Thyroid gland (tissue), 4 donors: ENCODE measurements around the gene EEF2. TPM values are rescaled to one million over a fixed set of nuclear protein-coding genes. Genes with fewer than 3 reads are reported as not detected.

Experiments used
- DNase-seq, 2 donors: peaks; one replicate each; pipeline ENCODE4 v3.0.0-alpha.2; 2019
- H3K27ac ChIP-seq, 3 donors: fragments of 200-600 bp; sonication (generic); 1 replicate in 2 of 3; 2 replicates in 1 of 3; pipeline ENCODE4 v1.5.1; 2016 to 2019; ENCODE audit warnings: mild to moderate bottlenecking in 1 of 3, moderate library complexity in 1 of 3
- H3K27me3 ChIP-seq: fragments of 200-600 bp; sonication (generic); one replicate; pipeline ENCODE4 v1.5.1; 2019
- H3K36me3 ChIP-seq, 2 donors: fragments of 200-600 bp; sonication (generic); one replicate each; pipeline ENCODE4 v1.5.1; 2016 to 2019
- H3K4me1 ChIP-seq, 2 donors: fragments of 200-600 bp; sonication (generic); one replicate each; pipeline ENCODE4 v1.5.1; 2017 to 2019
- H3K4me3 ChIP-seq, 3 donors: fragments of 200-600 bp; sonication (generic); replicated peaks in 1 of 3; 1 replicate in 2 of 3; 2 replicates in 1 of 3; pipeline ENCODE4 v1.5.1; 2016; ENCODE audit warnings: mild to moderate bottlenecking in 1 of 3
- H3K9me3 ChIP-seq: fragments of 200-600 bp; sonication (generic); one replicate; pipeline ENCODE4 v1.5.1; 2017
- CTCF ChIP-seq, 6 experiments: fragments of 200-600 bp in 3 of 6; fragments of 450-650 bp in 3 of 6; sonication (generic) in 3 of 6; IDR thresholded peaks; one replicate each; pipeline ENCODE4 v1.5.1; 2016 to 2019; ENCODE audit warnings: antibody characterized with exemption in 6 of 6, mild to moderate bottlenecking in 2 of 6, inconsistent platforms in 1 of 6, moderate library complexity in 1 of 6
- POLR2A ChIP-seq, 2 donors: fragments of 450-650 bp; IDR thresholded peaks; one replicate each; pipeline ENCODE4 v1.6.1; 2017; ENCODE audit warnings: antibody characterized with exemption in 2 of 2, mild to moderate bottlenecking in 2 of 2, moderate library complexity in 1 of 2
- whole genome bisulfite sequencing, 2 donors: methylation state at CpG; one replicate each; pipeline ENCODE4 v1.1.5; 2017; 5-methylcytosine and 5-hydroxymethylcytosine counted together
- intact Hi-C: fragments of 100-400 bp; cut with DNase I; formaldehyde crosslinking; loops from one replicate; pipeline ENCODE4 v1.15.1; 2023
- total RNA-seq, 4 donors: library from RNA; depleted of rRNA; stranded (reverse); fragments of >200 nt; gene quantifications; one replicate each; pipeline ENCODE4 v1.2.3, GENCODE V29; 2016

EEF2 gene
- total RNA-seq, 4 donors from 2014 or later = 1,432 to 2,189 (median 1,729) TPM

- Histone ChIP-seq H3K27me3 (no peaks in the 10 kb centered on the region), H3K9me3 (no peaks in the 10 kb centered on the region), H3K4me1 (no peaks in the 10 kb centered on the region), H3K36me3 (peaks cover 7 to 29% of the 10 kb centered on the region in 2 donors), H3K27ac (no peak overlapping the region), H3K4me3 (no peak overlapping the region)
- intact Hi-C loops = no loop called here
- 78 to 87% methylated on average over 7 to 8 of the region's 11 CpGs for WGBS, 2 donors
- DNase-seq = no peak
- TF ChIP-seq CTCF (IDR thresholded peaks at IDR 0.05) (no peak), POLR2A (IDR thresholded peaks at IDR 0.05) (no peak)
These were observed 46.2 kb upstream of the EEF2 start for GRCh38 chr19:4031420-4031819.

- no peaks in the 10 kb centered on the region for H3K4me1 ChIP-seq
- intact Hi-C loops = no loop called here
- peaks cover 7 to 29% of the 10 kb centered on the region in 2 donors for H3K36me3 ChIP-seq
- TF ChIP-seq POLR2A (IDR thresholded peaks at IDR 0.05) (no peak), CTCF (IDR thresholded peaks at IDR 0.05) (no peak)
- no peaks in the 10 kb centered on the region for H3K27me3 ChIP-seq
- 78 to 96% methylated on average over 3 to 9 of the region's 9 CpGs for WGBS, 2 donors
- no peak overlapping the region for H3K4me3 ChIP-seq
- H3K9me3 ChIP-seq = no peaks in the 10 kb centered on the region
- no peak for DNase-seq
- H3K27ac ChIP-seq = no peak overlapping the region
These were observed 45.7 kb upstream of the EEF2 start for GRCh38 chr19:4030981-4031380.

GRCh38 chr19:4030552-4030951 lies 45.3 kb upstream of the EEF2 start:
- Histone ChIP-seq H3K36me3 (peaks cover 7 to 29% of the 10 kb centered on the region in 2 donors), H3K27ac (no peak overlapping the region), H3K4me3 (no peak overlapping the region), H3K4me1 (no peaks in the 10 kb centered on the region), H3K27me3 (no peaks in the 10 kb centered on the region), H3K9me3 (no peaks in the 10 kb centered on the region)
- TF ChIP-seq CTCF (IDR thresholded peaks at IDR 0.05) = no peak
- no peak for TF ChIP-seq POLR2A (IDR thresholded peaks at IDR 0.05)
- DNase-seq = no peak
- WGBS, 2 donors = 93 to 97% methylated on average over 6 of the region's 6 CpGs
- intact Hi-C loops = no loop called here

- TF ChIP-seq POLR2A (IDR thresholded peaks at IDR 0.05) = no peak
- no peak for TF ChIP-seq CTCF (IDR thresholded peaks at IDR 0.05)
- intact Hi-C loops = no loop called here
- Histone ChIP-seq H3K27ac (no peak overlapping the region), H3K27me3 (no peaks in the 10 kb centered on the region), H3K36me3 (peaks cover 7 to 25% of the 10 kb centered on the region in 2 donors), H3K4me3 (no peak overlapping the region), H3K4me1 (no peaks in the 10 kb centered on the region), H3K9me3 (no peaks in the 10 kb centered on the region)
- DNase-seq = no peak
- WGBS, 2 donors = 95 to 97% methylated on average over 18 of the region's 18 CpGs
These were observed 44.0 kb upstream of the EEF2 start for GRCh38 chr19:4029247-4029614.

- Histone ChIP-seq H3K4me1 (no peaks in the 10 kb centered on the region), H3K27ac (no peak overlapping the region), H3K27me3 (no peaks in the 10 kb centered on the region), H3K9me3 (no peaks in the 10 kb centered on the region), H3K4me3 (no peak overlapping the region), H3K36me3 (peaks cover 7 to 21% of the 10 kb centered on the region in 2 donors)
- intact Hi-C loops = no loop called here
- no peak for TF ChIP-seq CTCF (IDR thresholded peaks at IDR 0.05)
- TF ChIP-seq POLR2A (IDR thresholded peaks at IDR 0.05) = no peak
- 93 to 94% methylated on average over 33 to 44 of the region's 48 CpGs for WGBS, 2 donors
- DNase-seq = no peak
These were observed 43.3 kb upstream of the EEF2 start for GRCh38 chr19:4028334-4029246.
